22Rv1 (cell line): ENCODE measurements around the gene SLC27A3.

Source experiments
- H3K27ac ChIP-seq: fragments of 450-650 bp; 2 replicates; pipeline ENCODE4 v1.5.1; 2017
- ZFX ChIP-seq: fragments of 450-650 bp; IDR thresholded peaks from 2 replicates; pipeline ENCODE4 v1.6.1; 2017; ENCODE audit warnings: antibody characterized with exemption, borderline replicate concordance
- TF ChIP-seq, protein P1 (sequence below): fragments of 450-650 bp; IDR thresholded peaks from 2 replicates; pipeline ENCODE4 v1.5.1; 2017; ENCODE audit warnings: mild to moderate bottlenecking

Gene SLC27A3, protein sequence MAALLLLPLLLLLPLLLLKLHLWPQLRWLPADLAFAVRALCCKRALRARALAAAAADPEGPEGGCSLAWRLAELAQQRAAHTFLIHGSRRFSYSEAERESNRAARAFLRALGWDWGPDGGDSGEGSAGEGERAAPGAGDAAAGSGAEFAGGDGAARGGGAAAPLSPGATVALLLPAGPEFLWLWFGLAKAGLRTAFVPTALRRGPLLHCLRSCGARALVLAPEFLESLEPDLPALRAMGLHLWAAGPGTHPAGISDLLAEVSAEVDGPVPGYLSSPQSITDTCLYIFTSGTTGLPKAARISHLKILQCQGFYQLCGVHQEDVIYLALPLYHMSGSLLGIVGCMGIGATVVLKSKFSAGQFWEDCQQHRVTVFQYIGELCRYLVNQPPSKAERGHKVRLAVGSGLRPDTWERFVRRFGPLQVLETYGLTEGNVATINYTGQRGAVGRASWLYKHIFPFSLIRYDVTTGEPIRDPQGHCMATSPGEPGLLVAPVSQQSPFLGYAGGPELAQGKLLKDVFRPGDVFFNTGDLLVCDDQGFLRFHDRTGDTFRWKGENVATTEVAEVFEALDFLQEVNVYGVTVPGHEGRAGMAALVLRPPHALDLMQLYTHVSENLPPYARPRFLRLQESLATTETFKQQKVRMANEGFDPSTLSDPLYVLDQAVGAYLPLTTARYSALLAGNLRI

DNA sequence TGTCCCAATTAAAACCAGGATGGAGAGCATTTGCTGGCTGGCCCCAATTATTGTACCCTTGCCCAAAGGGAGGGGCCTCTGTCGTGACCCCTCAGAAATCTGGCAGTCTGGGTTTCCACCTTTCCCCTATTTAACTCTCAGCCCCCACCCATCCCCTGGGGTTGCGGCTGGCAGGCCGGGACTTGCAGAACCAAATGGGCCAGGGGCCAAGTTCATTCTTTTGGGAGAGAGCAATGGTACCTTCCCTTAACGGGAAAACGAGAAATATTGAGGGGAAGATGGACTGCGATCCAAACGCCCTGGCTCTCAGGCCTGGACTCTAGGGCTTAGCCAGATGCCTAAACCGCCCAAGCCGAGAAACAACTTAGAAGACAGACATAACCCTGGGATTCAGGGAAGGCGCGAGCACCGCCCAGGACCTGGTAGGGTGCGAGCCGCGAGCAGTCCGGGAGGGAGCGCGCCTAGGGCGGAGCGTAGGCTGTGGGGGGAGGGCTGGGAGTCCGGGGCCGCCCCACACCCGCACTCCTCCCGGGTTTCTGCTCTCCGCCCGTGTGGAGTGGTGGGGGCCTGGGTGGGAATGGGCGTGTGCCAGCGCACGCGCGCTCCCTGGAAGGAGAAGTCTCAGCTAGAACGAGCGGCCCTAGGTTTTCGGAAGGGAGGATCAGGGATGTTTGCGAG, at the start of gene SLC27A3:
Gene SLC27A3, plus strand, starts transcription at position 628 of the 678 bp plus-strand sequence. CDS start 91 bp downstream, outside the sequence.
- TF ChIP-seq ZFX = no peak
- TF ChIP-seq, protein P1, sequence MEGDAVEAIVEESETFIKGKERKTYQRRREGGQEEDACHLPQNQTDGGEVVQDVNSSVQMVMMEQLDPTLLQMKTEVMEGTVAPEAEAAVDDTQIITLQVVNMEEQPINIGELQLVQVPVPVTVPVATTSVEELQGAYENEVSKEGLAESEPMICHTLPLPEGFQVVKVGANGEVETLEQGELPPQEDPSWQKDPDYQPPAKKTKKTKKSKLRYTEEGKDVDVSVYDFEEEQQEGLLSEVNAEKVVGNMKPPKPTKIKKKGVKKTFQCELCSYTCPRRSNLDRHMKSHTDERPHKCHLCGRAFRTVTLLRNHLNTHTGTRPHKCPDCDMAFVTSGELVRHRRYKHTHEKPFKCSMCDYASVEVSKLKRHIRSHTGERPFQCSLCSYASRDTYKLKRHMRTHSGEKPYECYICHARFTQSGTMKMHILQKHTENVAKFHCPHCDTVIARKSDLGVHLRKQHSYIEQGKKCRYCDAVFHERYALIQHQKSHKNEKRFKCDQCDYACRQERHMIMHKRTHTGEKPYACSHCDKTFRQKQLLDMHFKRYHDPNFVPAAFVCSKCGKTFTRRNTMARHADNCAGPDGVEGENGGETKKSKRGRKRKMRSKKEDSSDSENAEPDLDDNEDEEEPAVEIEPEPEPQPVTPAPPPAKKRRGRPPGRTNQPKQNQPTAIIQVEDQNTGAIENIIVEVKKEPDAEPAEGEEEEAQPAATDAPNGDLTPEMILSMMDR = no peak

DNA sequence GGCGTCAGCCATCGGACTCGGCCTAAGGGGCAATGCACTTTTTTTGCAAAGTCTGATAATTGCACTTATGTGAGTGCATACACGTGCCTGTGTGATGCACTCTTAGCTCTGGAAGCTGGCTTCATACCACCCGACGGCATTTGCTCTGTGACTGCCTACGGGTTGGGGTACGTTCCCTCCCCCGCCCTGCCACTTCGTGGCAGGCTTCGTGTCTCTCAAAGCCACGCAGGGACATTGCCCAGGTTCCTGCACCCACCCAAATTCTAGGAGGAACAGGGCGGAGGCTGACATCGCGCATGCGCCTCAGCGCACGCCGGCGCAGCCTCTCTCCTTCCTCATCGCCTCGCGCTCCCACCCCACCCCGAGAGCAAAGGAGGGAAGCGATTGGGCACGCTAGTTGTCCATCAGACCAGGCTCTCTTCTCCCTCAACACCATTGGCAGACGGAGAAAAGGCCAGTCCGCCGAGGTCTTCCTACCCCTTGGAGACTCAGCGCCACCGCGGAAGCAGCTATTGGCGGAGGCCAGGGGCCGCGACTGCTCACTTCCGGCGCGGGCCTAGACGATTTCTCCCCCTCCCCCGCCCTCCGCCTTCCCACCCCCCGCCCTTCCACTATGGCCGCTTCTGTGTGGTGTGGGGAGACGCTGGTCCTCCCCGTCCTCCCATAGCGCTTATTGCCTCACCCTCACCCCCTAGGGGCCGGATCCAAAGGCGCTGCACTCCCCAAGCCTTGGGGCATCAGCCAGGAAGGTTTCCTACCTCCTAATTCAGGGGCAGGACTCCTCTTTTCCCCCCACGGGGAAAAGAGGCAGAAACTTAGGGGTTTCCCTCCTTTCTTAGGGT, 47.5 kb upstream of the SLC27A3 start, which contains the start of gene INTS3:
Gene INTS3, plus strand, starts transcription at position 588 of the 842 bp plus-strand sequence. CDS start 585 bp downstream, outside the sequence.
- peak within 1 kb of the TSS; percentile 90 for H3K27ac ChIP-seq
- TF ChIP-seq, protein P1 = no peak
- TF ChIP-seq ZFX = no peak

More for the DNA sequence above, at the start of gene SLC27A3:
- peak within 1 kb of the TSS; percentile 99 for H3K27ac ChIP-seq

DNA sequence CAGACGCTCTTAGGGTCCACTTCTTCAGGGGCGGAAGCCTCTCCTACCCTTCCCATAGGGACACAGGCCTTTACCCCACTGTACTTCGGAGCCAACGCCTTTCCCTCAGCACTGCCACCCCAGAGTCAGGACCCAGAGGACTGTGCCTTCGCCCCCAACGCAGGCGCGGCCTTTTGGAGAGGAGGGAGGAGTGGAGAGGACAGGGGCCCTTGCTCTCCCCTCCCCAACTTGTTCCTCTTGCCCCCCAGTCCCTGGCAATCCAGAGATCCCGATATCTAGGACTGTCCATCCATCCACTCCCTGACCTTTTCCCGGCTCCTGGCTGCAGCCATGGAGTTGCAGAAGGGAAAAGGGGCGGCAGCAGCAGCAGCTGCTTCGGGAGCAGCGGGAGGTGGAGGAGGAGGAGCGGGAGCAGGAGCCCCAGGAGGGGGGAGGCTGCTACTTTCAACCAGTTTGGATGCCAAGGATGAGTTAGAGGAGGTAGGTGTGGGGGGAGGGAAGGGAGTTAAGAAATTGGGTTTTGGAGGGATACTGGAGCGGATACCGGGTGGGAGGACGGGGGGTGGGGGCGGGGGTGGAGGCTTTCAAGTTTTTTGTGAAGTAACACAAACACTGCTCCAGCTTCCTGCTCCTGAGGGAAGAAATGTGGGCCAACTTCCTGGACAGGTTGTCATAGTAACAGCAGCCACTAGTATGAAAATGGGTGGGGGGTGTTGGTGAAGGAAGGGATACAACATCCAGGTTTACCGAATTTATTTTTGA, 46.7 kb upstream of the SLC27A3 start:
- TF ChIP-seq, protein P1 = no peak
- no peak for TF ChIP-seq ZFX
- H3K27ac ChIP-seq = peak overlapping the region; percentile 90

DNA sequence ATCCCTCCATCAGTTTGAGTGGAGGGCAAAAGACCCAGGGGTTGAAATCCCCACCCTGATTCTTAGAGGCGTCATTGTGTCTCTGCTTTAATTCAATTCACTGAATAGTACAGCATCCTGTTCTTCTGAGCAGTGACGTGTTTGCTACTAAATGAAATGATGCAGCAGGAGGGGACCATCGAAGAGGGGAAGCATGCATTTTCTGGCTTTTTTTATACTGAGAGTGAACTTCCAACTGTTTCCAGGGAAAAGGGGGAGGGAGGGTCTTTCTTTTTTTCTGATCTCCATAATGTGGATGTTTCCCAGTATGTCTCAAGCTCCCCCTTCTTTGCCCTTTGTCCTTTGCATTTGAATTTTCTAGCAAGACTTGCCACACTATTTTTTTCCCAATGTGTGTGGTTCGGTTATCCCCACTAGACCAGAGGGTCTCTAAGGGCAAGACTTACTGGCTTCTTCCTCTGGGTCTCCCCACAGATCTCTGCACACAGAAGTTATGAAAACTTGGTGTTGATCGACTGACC, 44.7 kb upstream of the SLC27A3 start:
- H3K27ac ChIP-seq = no peak overlapping the region
- TF ChIP-seq ZFX = no peak
- TF ChIP-seq, protein P1 = no peak

DNA sequence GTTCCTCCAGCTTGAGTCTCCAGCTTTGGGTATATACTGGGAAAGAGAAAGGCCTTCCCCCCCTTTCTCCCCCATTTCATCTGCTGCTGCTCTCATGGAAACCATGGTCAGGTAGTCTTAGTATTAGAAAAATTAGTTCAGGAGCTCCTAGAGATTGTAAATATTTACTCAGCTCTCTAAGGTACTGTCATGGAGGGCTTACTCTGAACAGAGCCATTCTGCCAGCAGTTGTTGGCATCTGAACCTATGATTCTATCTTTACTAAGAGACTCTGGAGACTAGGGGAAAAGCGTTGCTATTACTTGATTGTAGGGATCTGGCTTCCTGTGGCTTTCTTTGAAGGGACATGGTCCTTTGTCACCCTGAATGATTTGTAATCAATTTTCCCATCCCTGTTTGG, 41.2 kb upstream of the SLC27A3 start:
- peak overlapping the region; percentile 4; the same call in 1 of the 2 replicates for H3K27ac ChIP-seq
- no peak for TF ChIP-seq ZFX
- TF ChIP-seq, protein P1 = no peak
